ENCODE results near the gene SLC40A1.

Gene SLC40A1, protein sequence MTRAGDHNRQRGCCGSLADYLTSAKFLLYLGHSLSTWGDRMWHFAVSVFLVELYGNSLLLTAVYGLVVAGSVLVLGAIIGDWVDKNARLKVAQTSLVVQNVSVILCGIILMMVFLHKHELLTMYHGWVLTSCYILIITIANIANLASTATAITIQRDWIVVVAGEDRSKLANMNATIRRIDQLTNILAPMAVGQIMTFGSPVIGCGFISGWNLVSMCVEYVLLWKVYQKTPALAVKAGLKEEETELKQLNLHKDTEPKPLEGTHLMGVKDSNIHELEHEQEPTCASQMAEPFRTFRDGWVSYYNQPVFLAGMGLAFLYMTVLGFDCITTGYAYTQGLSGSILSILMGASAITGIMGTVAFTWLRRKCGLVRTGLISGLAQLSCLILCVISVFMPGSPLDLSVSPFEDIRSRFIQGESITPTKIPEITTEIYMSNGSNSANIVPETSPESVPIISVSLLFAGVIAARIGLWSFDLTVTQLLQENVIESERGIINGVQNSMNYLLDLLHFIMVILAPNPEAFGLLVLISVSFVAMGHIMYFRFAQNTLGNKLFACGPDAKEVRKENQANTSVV

DNA sequence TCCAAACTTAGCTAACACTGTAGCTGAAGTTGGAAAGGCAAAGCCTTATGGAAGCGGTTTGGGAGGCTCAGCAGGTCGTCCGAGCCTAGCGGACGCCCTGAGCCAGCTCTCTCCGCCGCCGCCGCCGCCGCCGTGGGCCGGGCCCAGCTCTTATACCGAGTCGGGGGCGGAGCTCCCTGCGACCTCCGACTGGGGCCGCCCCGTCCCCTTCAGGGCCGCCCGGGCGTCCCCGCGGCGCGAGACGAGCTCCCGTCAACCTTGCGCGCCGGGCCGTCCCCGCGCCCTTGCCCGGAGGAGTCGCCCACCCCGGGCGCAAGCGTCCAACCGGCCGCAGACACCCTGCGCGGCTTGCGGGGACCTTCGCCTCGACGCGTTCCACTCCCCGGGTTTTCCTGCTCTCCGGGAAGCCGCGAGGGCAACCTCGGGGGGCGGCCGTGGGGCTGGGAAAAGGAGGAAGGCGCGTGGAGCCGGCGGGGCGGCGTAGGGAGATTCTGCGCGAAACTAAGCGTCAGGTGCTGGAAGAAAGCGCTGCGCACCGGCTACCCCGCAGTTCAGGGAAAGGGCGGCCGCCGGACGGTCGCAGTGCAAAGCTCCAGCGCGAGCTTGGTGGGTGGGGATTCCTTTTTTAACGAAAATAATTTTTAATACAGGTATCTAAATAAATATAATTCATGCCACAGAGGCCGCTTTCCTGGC, at the start of gene SLC40A1:
Gene SLC40A1, minus strand, starts transcription at position 129 of the 696 bp plus-strand sequence. CDS start 326 bp downstream, outside the sequence.
- TF ChIP-seq EZH2 (IDR thresholded peaks at IDR 0.05): no peak
- no peak for TF ChIP-seq FOXP2 (optimal IDR thresholded peaks at IDR 0.05; ENCODE audit: control extremely low read depth, extremely low read length, insufficient read depth)
- peak; percentile 72 for TF ChIP-seq POLR2AphosphoS5 (IDR thresholded peaks at IDR 0.05; ENCODE audit: borderline replicate concordance, low read depth, low read length)
- peak within 1 kb of the TSS; percentile 82 for H3K9ac ChIP-seq (ENCODE audit: insufficient read length)
- H3K36me3 ChIP-seq (ENCODE audit: insufficient read depth, low read length): no peaks in the 10 kb centered on the region
- H3K4me3 ChIP-seq: peak within 1 kb of the TSS; percentile 92
- no peaks in the 10 kb centered on the region for H3K9me3 ChIP-seq (ENCODE audit: low read depth, low read length)
- DNase-seq (ENCODE audit: low read depth, low spot score): no peak
- peak within 1 kb of the TSS; percentile 70 for H3K27ac ChIP-seq

DNA sequence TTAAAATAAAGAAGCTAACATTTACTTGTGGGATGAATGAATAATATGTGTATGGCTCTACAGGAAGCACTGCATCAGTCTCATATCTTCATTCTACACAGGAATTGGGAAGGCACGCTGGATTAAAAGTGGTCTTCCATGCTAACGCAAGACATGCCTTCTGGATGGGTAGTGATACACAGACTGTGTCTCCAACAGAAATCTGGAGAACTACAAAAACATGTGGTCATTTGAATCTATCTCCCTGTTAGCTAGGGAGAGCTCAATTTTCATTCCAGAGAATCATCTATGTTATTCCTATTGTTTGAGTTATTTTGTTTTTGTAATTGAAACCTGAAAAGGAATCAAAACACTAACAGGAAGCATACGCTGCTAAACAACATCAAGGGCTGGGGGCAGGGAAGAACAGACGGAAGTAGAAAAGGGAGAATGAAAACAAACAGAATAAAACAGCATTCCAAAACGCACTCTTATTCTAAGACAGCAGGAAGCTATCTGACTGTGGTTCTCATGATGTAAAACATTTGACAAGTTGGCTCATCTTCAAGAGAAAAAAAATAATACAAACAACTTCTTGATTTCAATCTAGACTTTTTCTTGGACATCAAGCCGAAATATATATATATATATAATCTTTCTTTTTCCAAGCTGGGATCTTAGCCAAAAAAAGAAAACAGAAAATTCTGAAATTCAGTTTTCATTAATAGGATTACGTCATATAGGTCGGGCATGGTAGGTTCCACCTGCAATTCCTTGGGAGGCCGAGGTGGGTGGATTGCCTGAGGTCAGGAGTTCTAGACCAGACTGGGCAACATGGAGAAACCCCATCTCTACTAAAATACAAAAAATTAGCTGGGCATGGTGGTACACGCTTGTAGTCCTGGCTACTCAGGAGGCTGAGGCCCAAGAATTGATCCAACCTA, 49.2 kb upstream of the SLC40A1 start:
- Histone ChIP-seq H3K27ac (peak overlapping the region; percentile 38; the same call in 1 of the 2 replicates), H3K4me3 (no peak overlapping the region), H3K36me3 (ENCODE audit: insufficient read depth, low read length) (no peaks in the 10 kb centered on the region), H3K9ac (ENCODE audit: insufficient read length) (no peak overlapping the region), H3K9me3 (ENCODE audit: low read depth, low read length) (no peaks in the 10 kb centered on the region)
- no peak for DNase-seq (ENCODE audit: low read depth, low spot score)
- no peak for TF ChIP-seq FOXP2 (optimal IDR thresholded peaks at IDR 0.05; ENCODE audit: control extremely low read depth, extremely low read length, insufficient read depth)
- TF ChIP-seq POLR2AphosphoS5 (IDR thresholded peaks at IDR 0.05; ENCODE audit: borderline replicate concordance, low read depth, low read length): no peak
- no peak for TF ChIP-seq EZH2 (IDR thresholded peaks at IDR 0.05)

DNA sequence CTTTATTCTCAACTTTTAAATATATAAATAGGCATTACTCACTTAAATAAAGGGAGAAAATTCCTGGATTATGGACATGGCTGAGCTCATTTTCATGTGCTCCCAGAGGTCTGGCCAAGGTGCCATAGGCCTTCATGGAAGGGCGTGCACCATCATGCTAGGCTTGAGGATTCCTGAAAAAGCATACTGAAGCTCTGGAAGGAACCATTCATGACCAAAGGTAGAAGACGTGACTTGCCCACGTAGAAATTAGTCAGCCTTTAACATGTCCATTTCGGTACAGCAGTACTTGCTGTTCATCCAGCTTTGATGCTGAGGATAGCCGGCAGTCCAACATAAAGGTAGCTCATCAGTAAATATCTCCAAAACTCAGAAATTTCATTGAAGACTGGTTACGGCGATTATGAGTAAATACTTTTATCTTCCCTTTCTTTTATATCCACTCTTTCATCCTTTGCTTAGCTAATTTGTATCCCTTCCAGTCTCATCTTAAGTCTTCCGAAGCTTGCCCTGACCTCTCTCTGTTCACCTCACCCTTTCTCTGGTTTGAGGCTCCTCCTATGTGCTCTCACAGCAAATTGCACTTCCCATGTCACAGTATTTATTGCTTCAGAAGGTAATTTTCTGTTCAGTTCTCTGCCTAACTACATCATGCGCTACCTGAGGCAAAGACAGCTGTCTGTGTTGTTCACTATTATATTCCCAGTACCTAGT, 48.4 kb upstream of the SLC40A1 start:
- H3K9ac ChIP-seq (ENCODE audit: insufficient read length): no peak overlapping the region
- H3K9me3 ChIP-seq (ENCODE audit: low read depth, low read length): no peaks in the 10 kb centered on the region
- no peak for TF ChIP-seq POLR2AphosphoS5 (IDR thresholded peaks at IDR 0.05; ENCODE audit: borderline replicate concordance, low read depth, low read length)
- TF ChIP-seq FOXP2 (optimal IDR thresholded peaks at IDR 0.05; ENCODE audit: control extremely low read depth, extremely low read length, insufficient read depth): no peak
- TF ChIP-seq EZH2 (IDR thresholded peaks at IDR 0.05): no peak
- no peak for DNase-seq (ENCODE audit: low read depth, low spot score)
- no peak overlapping the region for H3K4me3 ChIP-seq
- no peaks in the 10 kb centered on the region for H3K36me3 ChIP-seq (ENCODE audit: insufficient read depth, low read length)
- no peak overlapping the region for H3K27ac ChIP-seq

DNA sequence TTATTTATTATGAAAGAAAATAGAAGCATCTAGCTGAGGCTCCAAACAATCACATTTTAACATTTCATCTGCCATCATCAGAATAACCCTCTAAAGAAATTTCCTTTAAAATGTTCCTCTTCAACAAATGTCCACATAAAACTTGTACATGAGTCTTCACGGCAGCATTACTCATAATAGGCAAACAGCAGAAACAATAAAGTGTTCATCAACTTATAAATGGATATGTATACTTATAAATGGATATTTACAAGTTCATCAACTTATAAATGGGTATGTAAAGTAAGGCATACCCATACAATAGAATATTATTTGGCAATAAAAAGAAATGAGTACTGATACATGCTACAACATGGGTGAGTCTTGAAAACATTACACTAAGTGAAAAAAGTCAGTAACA, 47.2 kb upstream of the SLC40A1 start:
- no peak for DNase-seq (ENCODE audit: low read depth, low spot score)
- Histone ChIP-seq H3K36me3 (ENCODE audit: insufficient read depth, low read length) (no peaks in the 10 kb centered on the region), H3K4me3 (no peak overlapping the region), H3K9ac (ENCODE audit: insufficient read length) (no peak overlapping the region), H3K9me3 (ENCODE audit: low read depth, low read length) (no peaks in the 10 kb centered on the region), H3K27ac (no peak overlapping the region)
- no peak for TF ChIP-seq EZH2 (IDR thresholded peaks at IDR 0.05)
- no peak for TF ChIP-seq POLR2AphosphoS5 (IDR thresholded peaks at IDR 0.05; ENCODE audit: borderline replicate concordance, low read depth, low read length)
- TF ChIP-seq FOXP2 (optimal IDR thresholded peaks at IDR 0.05; ENCODE audit: control extremely low read depth, extremely low read length, insufficient read depth): no peak

DNA sequence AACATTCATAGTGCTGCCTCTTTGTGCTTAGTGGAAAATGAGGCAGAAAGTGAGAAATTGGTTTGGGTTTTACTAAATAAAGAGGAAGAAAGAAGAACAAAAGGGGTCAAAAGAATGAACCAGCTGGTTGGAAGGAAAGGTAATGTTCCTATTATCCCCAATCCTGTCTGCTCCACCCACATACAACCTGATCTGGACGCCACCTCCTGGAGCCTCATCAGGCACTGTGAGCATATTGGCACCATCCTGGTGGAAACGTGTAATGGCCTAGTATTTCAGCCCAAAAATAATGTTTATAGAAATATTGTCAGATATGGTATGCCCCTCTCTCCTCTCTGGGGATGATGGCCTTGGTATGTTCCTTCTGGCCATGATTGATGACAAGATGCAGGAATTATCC, 45.0 kb upstream of the SLC40A1 start:
- no peaks in the 10 kb centered on the region for H3K36me3 ChIP-seq (ENCODE audit: insufficient read depth, low read length)
- no peaks in the 10 kb centered on the region for H3K9me3 ChIP-seq (ENCODE audit: low read depth, low read length)
- H3K9ac ChIP-seq (ENCODE audit: insufficient read length): no peak overlapping the region
- H3K27ac ChIP-seq: no peak overlapping the region
- TF ChIP-seq EZH2 (IDR thresholded peaks at IDR 0.05): no peak
- no peak for DNase-seq (ENCODE audit: low read depth, low spot score)
- no peak overlapping the region for H3K4me3 ChIP-seq

DNA sequence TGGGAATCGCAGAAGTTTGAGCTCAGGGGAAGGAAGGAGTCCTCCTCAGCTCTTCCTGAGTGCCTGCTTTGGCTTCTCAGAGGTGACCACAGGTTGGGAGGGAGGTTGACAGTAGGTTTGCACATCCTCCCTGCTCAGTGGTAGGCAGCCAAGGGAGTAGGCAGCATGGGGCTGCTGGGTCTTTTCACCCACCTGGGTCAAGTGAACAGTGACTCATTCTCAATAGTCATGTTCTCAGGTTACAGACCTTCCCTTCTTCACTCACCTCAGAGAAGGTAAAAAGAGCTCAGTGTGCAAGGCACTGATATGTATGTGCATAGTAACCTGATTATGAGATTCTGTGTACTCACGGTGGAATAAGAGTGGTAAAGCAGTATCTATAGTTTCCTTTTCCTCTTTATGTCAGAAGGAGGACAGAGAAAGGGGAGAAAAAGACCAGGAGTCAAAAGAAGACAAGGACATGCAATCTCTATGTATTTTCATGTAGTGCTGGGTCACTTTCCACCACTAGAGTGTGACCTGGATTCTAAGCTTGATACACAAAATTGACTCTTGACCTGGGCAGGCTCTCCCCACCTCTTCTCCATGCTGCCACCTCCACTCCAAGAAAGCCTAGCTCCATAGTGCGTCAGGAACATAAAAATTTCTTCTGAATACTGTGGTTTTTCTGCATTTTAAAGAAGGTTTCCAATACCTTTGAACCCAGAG, 44.2 kb upstream of the SLC40A1 start:
- TF ChIP-seq FOXP2 (optimal IDR thresholded peaks at IDR 0.05; ENCODE audit: control extremely low read depth, extremely low read length, insufficient read depth) (no peak), POLR2AphosphoS5 (IDR thresholded peaks at IDR 0.05; ENCODE audit: borderline replicate concordance, low read depth, low read length) (no peak), EZH2 (IDR thresholded peaks at IDR 0.05) (no peak)
- no peaks in the 10 kb centered on the region for H3K9me3 ChIP-seq (ENCODE audit: low read depth, low read length)
- DNase-seq (ENCODE audit: low read depth, low spot score): no peak
- H3K36me3 ChIP-seq (ENCODE audit: insufficient read depth, low read length): no peaks in the 10 kb centered on the region
- no peak overlapping the region for H3K4me3 ChIP-seq
- no peak overlapping the region for H3K27ac ChIP-seq
- H3K9ac ChIP-seq (ENCODE audit: insufficient read length): no peak overlapping the region

DNA sequence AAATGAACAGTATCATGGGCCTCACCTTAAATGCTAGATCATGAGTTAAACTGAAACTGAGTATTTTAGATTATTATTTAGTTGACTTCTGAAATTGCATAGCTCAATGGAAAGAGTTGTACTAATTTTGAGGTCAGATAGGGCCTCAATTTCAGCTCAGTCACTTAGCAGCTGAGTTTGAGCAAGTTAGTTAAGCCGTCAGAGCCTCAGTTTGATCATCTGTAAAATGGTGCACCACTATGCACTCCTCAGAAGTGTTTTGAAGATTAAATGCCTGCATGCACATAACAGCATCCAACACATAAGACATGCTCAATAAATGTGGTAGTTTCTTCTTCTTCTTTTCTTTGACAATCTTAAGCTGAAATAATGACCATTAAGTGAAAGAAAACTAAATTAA, 42.5 kb upstream of the SLC40A1 start:
- no peaks in the 10 kb centered on the region for H3K9me3 ChIP-seq (ENCODE audit: low read depth, low read length)
- no peak overlapping the region for H3K9ac ChIP-seq (ENCODE audit: insufficient read length)
- no peaks in the 10 kb centered on the region for H3K36me3 ChIP-seq (ENCODE audit: insufficient read depth, low read length)
- no peak for DNase-seq (ENCODE audit: low read depth, low spot score)
- TF ChIP-seq FOXP2 (optimal IDR thresholded peaks at IDR 0.05; ENCODE audit: control extremely low read depth, extremely low read length, insufficient read depth): no peak
- no peak overlapping the region for H3K4me3 ChIP-seq
- H3K27ac ChIP-seq: no peak overlapping the region
